Subcutaneous abdominal adipose tissue (tissue), 5 donors: Measurements from ENCODE around the gene ATP1B1.

Source experiments
- H3K27ac ChIP-seq: one replicate; pipeline ENCODE4 v1.7.0; 2013; ENCODE audit warnings: low read depth, mild to moderate bottlenecking, inconsistent platforms, low read length, moderate library complexity
- H3K27me3 ChIP-seq, 5 donors: one replicate each; pipeline ENCODE4 v1.7.0; 2013; ENCODE audit warnings: low read length in 5 of 5, inconsistent platforms in 1 of 5; ENCODE audit not compliant: control insufficient read depth in 5 of 5, insufficient read depth in 4 of 5
- H3K36me3 ChIP-seq, 5 donors: one replicate each; pipeline ENCODE4 v1.7.0; 2013; ENCODE audit warnings: low read length in 5 of 5; ENCODE audit not compliant: control insufficient read depth in 5 of 5, insufficient read depth in 5 of 5
- H3K4me1 ChIP-seq, 5 donors: one replicate each; pipeline ENCODE4 v1.7.0; 2013; ENCODE audit warnings: low read length in 5 of 5, mild to moderate bottlenecking in 3 of 5, moderate library complexity in 1 of 5; ENCODE audit not compliant: control insufficient read depth in 5 of 5, insufficient read depth in 5 of 5
- H3K4me3 ChIP-seq, 5 donors: one replicate each; pipeline ENCODE4 v1.7.0; 2013; ENCODE audit warnings: low read length in 5 of 5, low read depth in 1 of 5
- H3K9ac ChIP-seq, 5 donors: one replicate each; pipeline ENCODE4 v1.7.0; 2013; ENCODE audit warnings: low read length in 5 of 5, mild to moderate bottlenecking in 4 of 5, moderate library complexity in 3 of 5
- H3K9me3 ChIP-seq, 5 donors: one replicate each; pipeline ENCODE4 v1.7.0; 2013; ENCODE audit warnings: low read length in 5 of 5; ENCODE audit not compliant: control insufficient read depth in 5 of 5
- donor health status: healthy.
- donor health status: healthy.
- donor health status: healthy.
- donor health status: healthy.
- donor health status: healthy.

The ATP1B1 gene

GRCh38 chr1:169078163-169078883 lies 28.2 kb upstream of the ATP1B1 start:
- no peaks in the 10 kb centered on the region for H3K36me3 ChIP-seq
- H3K4me3 ChIP-seq = no peak overlapping the region
- H3K27ac ChIP-seq = no peak overlapping the region
- H3K4me1 ChIP-seq = no peaks in the 10 kb centered on the region
- no peaks in the 10 kb centered on the region for H3K27me3 ChIP-seq
- no peak overlapping the region for H3K9ac ChIP-seq
- no peaks in the 10 kb centered on the region for H3K9me3 ChIP-seq

GRCh38 chr1:169081503-169082123 lies 24.9 kb upstream of the ATP1B1 start:
- no peaks in the 10 kb centered on the region for H3K27me3 ChIP-seq
- H3K4me1 ChIP-seq = peaks cover 0 to 1% (median 0%) of the 10 kb centered on the region in 5 donors
- no peaks in the 10 kb centered on the region for H3K36me3 ChIP-seq
- no peak overlapping the region for H3K27ac ChIP-seq
- H3K9me3 ChIP-seq = no peaks in the 10 kb centered on the region
- H3K9ac ChIP-seq = no peak overlapping the region
- H3K4me3 ChIP-seq = no peak overlapping the region

GRCh38 chr1:169085911-169086310 lies 20.6 kb upstream of the ATP1B1 start:
- Histone ChIP-seq H3K36me3 (no peaks in the 10 kb centered on the region), H3K9ac (no peak overlapping the region), H3K4me3 (no peak overlapping the region), H3K27ac (no peak overlapping the region), H3K4me1 (peaks cover 0 to 9% (median 0%) of the 10 kb centered on the region in 5 donors), H3K27me3 (no peaks in the 10 kb centered on the region), H3K9me3 (no peaks in the 10 kb centered on the region)

DNA sequence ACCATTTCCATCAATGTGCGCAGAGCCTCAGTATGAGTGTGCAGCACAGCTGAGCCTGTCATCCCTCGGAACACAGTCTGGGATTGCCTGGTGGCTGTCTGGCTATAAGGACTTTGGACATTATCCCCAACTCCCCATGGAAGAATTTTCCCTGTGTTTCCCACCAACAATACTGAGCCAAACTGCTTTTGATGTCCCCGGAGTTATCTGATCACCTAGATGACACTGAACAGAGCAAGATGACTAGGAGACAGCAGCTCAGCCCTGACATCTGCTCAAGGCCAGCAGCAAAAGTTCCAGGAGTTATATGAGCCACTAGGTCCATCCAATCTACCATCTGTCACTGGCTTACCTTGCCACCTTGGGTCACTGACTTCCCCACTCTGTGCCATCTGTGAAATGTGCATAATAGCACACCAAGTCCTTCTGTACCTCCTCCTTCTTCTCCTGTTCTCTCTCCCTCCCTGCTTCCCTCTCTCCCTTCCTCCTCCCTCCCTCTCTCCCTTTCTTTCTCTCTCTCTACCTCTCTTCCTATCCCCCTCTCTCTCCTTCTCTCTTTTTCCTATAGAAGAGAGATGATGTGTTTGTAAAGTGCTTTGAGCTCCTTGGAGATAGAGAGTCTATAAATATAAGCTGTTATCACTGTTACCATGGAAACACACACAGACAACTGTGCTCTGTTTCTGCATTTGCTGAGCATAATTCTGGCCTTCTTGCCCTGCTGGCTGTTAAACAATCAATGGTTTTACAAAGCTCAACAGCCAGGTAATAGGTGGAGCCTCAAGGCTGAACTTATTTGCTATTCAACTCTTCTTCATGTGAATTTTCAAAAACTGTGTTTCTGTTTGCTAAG lies 19.7 kb upstream of the ATP1B1 start:
- no peak overlapping the region for H3K27ac ChIP-seq
- H3K27me3 ChIP-seq = no peaks in the 10 kb centered on the region
- H3K4me3 ChIP-seq = no peak overlapping the region
- H3K9me3 ChIP-seq = no peaks in the 10 kb centered on the region
- H3K9ac ChIP-seq = no peak overlapping the region
- H3K36me3 ChIP-seq = no peaks in the 10 kb centered on the region
- H3K4me1 ChIP-seq = peaks cover 0 to 9% (median 0%) of the 10 kb centered on the region in 5 donors

- Histone ChIP-seq H3K9me3 (no peaks in the 10 kb centered on the region), H3K4me3 (no peak overlapping the region), H3K36me3 (no peaks in the 10 kb centered on the region), H3K27me3 (no peaks in the 10 kb centered on the region), H3K4me1 (peaks cover 0 to 9% (median 0%) of the 10 kb centered on the region in 5 donors), H3K9ac (no peak overlapping the region), H3K27ac (no peak overlapping the region)
These were observed 18.6 kb upstream of the ATP1B1 start for GRCh38 chr1:169087876-169088275.

DNA sequence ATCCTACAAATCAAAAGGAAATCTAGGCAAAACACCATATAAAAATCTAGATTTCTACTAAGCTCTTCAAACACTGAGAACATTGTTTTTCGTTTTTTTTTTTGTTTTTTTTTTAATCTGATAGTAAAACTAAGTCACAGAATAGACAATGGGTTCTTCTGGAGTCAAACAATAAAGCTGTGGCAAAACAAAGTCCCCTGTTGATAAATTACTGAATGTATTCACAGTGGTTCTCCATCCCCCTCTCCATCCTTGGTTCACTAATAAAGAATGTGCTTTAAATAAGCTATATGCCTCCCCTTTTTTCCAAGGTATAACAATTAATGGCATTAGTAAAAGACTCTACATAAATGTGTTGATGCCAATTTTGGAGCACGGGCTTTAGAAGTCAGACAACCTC lies 16.7 kb upstream of the ATP1B1 start:
- Histone ChIP-seq H3K36me3 (no peaks in the 10 kb centered on the region), H3K27ac (no peak overlapping the region), H3K4me3 (no peak overlapping the region), H3K9ac (no peak overlapping the region), H3K4me1 (peaks cover 0 to 9% (median 0%) of the 10 kb centered on the region in 5 donors), H3K9me3 (no peaks in the 10 kb centered on the region), H3K27me3 (no peaks in the 10 kb centered on the region)

DNA sequence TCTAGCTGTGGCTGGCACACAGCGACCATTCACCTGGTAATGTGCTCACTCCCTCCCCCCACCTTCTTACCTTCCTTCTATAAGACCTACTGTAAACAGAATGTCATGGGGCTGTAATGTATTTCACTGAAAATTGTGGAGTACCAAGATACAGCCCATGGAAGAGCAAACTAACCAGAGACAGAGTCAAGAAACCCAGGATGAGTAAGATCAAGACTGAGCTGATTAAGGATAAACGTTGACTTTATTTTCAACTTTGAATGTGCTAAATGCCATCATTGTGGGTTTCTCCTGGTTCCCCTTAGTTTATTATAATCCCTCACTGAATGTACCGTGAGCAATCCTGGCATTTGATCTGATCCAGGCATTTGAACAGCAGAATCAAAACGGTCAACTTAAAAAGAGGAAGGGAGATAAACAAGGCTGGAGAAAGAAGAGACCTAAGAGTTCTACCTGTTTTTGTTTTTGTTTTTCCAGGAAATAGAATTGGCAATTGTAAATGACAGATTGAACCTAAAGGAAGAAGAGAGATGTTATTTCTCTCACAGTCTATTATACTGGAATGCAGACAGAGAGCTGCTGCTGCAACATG lies 16.1 kb upstream of the ATP1B1 start:
- no peaks in the 10 kb centered on the region for H3K27me3 ChIP-seq
- no peak overlapping the region for H3K27ac ChIP-seq
- no peak overlapping the region for H3K9ac ChIP-seq
- H3K4me1 ChIP-seq = peaks cover 0 to 9% (median 0%) of the 10 kb centered on the region in 5 donors
- no peaks in the 10 kb centered on the region for H3K9me3 ChIP-seq
- no peak overlapping the region for H3K4me3 ChIP-seq
- H3K36me3 ChIP-seq = no peaks in the 10 kb centered on the region

GRCh38 chr1:169090900-169091311 lies 15.6 kb upstream of the ATP1B1 start:
- Histone ChIP-seq H3K36me3 (no peaks in the 10 kb centered on the region), H3K4me3 (no peak overlapping the region), H3K4me1 (peaks cover 0 to 9% (median 0%) of the 10 kb centered on the region in 5 donors), H3K27me3 (no peaks in the 10 kb centered on the region), H3K9me3 (no peaks in the 10 kb centered on the region), H3K9ac (no peak overlapping the region), H3K27ac (no peak overlapping the region)

DNA sequence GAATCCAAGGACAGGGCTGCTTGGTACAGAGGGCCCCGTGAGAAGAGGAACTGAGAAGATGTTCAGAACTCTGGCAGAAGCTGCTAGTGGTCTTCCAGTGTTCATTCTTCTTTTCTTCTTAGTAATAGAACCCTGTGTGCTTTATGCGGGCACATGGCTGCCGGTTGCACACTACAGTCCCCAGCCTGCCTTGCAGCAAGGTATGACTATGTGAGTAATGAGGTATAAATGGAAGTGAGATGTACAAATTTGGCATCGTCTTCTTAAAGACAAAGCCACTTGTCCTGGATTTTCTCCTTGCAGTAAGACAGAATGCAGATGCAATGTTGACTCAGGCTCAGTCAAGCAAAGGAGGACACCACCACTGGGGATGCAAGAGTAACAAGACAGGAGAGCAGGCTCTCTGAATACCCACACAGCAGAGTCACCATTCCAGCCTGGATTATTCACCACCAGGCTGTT lies 15.0 kb upstream of the ATP1B1 start:
- Histone ChIP-seq H3K27me3 (no peaks in the 10 kb centered on the region), H3K36me3 (no peaks in the 10 kb centered on the region), H3K9ac (no peak overlapping the region), H3K4me1 (peaks cover 0 to 8% (median 0%) of the 10 kb centered on the region in 5 donors), H3K9me3 (no peaks in the 10 kb centered on the region), H3K4me3 (no peak overlapping the region), H3K27ac (no peak overlapping the region)
